ENCODE measurements around the gene BCAS3.
"Not testable (repeated sequence)": the region's sequence is repeated elsewhere in the genome, so short reads cannot be mapped to it uniquely, and the experiment has no call there.

The BCAS3 gene

DNA sequence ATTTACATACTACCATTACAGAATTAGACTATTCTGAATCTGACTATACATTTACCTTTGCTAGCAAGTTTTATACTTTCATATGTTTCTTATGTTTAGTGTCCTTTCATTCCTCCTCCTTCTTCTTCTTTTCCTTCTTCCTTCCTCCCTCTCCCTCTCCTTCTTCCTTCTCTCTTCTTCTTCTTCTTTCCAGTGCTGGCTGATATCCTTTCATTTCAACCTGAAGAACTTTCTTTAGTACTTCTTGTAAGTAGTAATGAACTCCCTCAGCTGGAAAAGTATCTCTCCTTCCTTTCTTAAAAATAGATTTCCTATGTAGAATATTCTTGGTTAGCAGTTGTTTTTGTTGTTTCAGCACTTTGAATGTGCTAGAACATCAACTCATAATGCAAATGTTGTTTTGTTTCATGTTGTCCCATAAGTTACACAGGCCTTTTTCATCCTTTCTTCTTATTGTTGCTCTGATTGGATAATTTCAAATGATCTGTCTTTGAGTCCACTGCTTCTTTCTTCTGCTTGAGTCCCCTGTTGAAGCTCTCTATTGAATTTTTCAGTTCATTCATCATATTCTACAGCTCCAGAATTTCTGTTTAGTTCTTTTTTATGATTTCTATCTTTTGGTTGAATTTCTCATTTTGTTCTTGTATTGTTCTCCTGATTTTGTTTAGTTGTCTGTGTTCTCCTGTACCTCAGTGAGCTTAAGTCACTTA, 759.5 kb downstream of the BCAS3 start:
- ATAC-seq: no peak
- TF ChIP-seq, protein P1, sequence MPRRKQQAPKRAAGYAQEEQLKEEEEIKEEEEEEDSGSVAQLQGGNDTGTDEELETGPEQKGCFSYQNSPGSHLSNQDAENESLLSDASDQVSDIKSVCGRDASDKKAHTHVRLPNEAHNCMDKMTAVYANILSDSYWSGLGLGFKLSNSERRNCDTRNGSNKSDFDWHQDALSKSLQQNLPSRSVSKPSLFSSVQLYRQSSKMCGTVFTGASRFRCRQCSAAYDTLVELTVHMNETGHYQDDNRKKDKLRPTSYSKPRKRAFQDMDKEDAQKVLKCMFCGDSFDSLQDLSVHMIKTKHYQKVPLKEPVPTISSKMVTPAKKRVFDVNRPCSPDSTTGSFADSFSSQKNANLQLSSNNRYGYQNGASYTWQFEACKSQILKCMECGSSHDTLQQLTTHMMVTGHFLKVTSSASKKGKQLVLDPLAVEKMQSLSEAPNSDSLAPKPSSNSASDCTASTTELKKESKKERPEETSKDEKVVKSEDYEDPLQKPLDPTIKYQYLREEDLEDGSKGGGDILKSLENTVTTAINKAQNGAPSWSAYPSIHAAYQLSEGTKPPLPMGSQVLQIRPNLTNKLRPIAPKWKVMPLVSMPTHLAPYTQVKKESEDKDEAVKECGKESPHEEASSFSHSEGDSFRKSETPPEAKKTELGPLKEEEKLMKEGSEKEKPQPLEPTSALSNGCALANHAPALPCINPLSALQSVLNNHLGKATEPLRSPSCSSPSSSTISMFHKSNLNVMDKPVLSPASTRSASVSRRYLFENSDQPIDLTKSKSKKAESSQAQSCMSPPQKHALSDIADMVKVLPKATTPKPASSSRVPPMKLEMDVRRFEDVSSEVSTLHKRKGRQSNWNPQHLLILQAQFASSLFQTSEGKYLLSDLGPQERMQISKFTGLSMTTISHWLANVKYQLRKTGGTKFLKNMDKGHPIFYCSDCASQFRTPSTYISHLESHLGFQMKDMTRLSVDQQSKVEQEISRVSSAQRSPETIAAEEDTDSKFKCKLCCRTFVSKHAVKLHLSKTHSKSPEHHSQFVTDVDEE (CRISPR knock-in tag; IDR thresholded peaks at IDR 0.05): no peak
- TF ChIP-seq RARB (CRISPR knock-in tag; IDR thresholded peaks at IDR 0.05) (no peak), ZNF8 (CRISPR knock-in tag; IDR thresholded peaks at IDR 0.05) (no peak), ZNF565 (CRISPR knock-in tag; conservative IDR thresholded peaks at IDR 0.05; ENCODE audit: low read depth) (no peak), GLIS3 (CRISPR knock-in tag; IDR thresholded peaks at IDR 0.05) (no peak), ESRRG (CRISPR knock-in tag; IDR thresholded peaks at IDR 0.05) (no peak), ISL1 (CRISPR knock-in tag; IDR thresholded peaks at IDR 0.05) (no peak), TOX (CRISPR knock-in tag; IDR thresholded peaks at IDR 0.05; ENCODE audit: borderline replicate concordance) (no peak), SNAI2 (CRISPR knock-in tag; IDR thresholded peaks at IDR 0.05) (no peak), ZNF70 (CRISPR knock-in tag; IDR thresholded peaks at IDR 0.05) (no peak), ZFP30 (CRISPR knock-in tag; IDR thresholded peaks at IDR 0.05) (no peak), OSR1 (CRISPR knock-in tag; IDR thresholded peaks at IDR 0.05) (no peak), PPARA (CRISPR knock-in tag; IDR thresholded peaks at IDR 0.05; ENCODE audit: borderline replicate concordance) (no peak), CSDC2 (CRISPR knock-in tag; IDR thresholded peaks at IDR 0.05) (no peak), ARNTL (CRISPR knock-in tag; IDR thresholded peaks at IDR 0.05; ENCODE audit: borderline replicate concordance, low read depth) (no peak)
- TF ChIP-seq, protein P2, sequence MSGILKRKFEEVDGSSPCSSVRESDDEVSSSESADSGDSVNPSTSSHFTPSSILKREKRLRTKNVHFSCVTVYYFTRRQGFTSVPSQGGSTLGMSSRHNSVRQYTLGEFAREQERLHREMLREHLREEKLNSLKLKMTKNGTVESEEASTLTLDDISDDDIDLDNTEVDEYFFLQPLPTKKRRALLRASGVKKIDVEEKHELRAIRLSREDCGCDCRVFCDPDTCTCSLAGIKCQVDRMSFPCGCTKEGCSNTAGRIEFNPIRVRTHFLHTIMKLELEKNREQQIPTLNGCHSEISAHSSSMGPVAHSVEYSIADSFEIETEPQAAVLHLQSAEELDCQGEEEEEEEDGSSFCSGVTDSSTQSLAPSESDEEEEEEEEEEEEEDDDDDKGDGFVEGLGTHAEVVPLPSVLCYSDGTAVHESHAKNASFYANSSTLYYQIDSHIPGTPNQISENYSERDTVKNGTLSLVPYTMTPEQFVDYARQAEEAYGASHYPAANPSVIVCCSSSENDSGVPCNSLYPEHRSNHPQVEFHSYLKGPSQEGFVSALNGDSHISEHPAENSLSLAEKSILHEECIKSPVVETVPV (CRISPR knock-in tag; IDR thresholded peaks at IDR 0.05): no peak
- TF ChIP-seq, protein P3, sequence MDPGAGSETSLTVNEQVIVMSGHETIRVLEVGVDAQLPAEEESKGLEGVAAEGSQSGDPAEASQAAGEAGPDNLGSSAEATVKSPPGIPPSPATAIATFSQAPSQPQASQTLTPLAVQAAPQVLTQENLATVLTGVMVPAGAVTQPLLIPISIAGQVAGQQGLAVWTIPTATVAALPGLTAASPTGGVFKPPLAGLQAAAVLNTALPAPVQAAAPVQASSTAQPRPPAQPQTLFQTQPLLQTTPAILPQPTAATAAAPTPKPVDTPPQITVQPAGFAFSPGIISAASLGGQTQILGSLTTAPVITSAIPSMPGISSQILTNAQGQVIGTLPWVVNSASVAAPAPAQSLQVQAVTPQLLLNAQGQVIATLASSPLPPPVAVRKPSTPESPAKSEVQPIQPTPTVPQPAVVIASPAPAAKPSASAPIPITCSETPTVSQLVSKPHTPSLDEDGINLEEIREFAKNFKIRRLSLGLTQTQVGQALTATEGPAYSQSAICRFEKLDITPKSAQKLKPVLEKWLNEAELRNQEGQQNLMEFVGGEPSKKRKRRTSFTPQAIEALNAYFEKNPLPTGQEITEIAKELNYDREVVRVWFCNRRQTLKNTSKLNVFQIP (CRISPR knock-in tag; IDR thresholded peaks at IDR 0.05; ENCODE audit: borderline replicate concordance, low read depth): no peak
- TF ChIP-seq, protein P4, sequence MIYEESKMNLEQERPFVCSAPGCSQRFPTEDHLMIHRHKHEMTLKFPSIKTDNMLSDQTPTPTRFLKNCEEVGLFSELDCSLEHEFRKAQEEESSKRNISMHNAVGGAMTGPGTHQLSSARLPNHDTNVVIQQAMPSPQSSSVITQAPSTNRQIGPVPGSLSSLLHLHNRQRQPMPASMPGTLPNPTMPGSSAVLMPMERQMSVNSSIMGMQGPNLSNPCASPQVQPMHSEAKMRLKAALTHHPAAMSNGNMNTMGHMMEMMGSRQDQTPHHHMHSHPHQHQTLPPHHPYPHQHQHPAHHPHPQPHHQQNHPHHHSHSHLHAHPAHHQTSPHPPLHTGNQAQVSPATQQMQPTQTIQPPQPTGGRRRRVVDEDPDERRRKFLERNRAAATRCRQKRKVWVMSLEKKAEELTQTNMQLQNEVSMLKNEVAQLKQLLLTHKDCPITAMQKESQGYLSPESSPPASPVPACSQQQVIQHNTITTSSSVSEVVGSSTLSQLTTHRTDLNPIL (CRISPR knock-in tag; IDR thresholded peaks at IDR 0.05; ENCODE audit: low read depth): no peak

DNA sequence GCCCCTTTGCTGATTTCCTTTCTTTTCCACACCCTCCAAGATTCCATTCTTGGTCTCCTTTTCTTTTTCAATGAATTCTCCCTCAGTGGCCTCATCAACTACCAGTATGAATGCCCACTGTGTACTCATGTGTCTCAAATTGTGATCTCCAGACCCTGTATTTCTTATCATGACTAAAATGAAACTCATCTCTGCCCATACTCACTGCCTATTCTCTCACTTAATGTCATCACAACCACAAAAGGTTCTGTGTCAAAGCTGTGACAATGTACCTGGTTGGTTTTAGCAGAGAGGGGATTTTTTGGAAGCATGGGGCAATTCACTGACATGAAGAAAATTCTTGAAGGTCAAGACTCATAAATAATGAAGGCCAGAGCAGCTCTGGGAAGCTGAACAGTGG, 763.0 kb downstream of the BCAS3 start:
- TF ChIP-seq ZC3H10 (CRISPR knock-in tag; IDR thresholded peaks at IDR 0.05) (no peak), ISL1 (CRISPR knock-in tag; IDR thresholded peaks at IDR 0.05) (no peak)
- no peak for ATAC-seq

DNA sequence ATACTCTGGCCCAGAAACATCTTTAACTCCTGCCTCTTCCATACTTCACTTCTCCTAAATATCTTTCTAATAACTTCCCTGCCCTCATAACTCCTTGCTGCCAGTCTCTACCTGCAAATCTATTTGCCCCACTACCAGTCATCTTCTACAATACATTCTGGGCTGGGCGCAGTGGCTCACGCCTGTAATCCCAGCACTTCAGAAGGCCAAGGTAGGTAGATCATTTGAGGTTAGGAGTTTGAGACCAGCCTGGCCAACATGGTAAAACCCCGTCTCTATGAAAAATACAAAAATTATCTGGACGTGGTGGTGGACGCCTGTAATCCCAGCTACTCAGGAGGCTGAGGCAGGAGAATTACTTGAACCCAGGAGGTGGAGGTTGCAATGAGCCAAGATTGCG, 763.9 kb downstream of the BCAS3 start:
- ATAC-seq: not testable (repeated sequence)

DNA sequence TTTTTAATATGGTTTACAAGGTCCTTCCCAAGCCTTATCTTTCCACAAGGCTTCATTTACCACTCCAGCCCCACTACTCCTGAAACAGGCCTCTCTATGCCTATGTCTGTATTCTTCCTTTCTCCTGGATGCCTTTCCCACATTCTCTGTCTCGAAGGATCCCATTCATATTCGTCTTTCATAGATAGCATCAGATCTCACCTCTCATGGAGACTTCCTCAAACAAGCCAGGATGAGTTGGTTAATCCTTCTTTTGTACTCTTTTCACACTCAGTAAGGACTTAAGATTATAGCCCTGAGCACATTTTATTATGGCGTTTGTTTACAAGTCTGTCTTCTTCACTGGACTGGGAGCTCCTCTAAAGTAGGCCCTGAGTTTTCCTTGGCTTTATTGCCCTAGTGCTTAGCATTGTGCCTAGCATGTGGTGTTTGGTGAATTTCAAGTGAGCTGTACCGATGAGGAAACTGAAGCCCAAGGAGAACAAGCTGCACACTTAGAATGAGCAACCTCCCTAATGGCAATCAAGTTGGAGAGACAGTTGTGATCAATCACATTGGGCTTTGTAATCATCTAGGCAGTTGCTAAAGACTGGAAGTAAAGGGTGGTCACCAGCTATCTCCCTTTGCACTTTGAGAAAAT, 764.6 kb downstream of the BCAS3 start:
- ATAC-seq: no peak
- TF ChIP-seq TCF4 (CRISPR knock-in tag; IDR thresholded peaks at IDR 0.05; ENCODE audit: borderline replicate concordance) (no peak), PPARA (CRISPR knock-in tag; IDR thresholded peaks at IDR 0.05; ENCODE audit: borderline replicate concordance) (no peak), ZNF8 (CRISPR knock-in tag; IDR thresholded peaks at IDR 0.05) (no peak), ARNTL (CRISPR knock-in tag; IDR thresholded peaks at IDR 0.05; ENCODE audit: borderline replicate concordance, low read depth) (no peak), ZFP30 (CRISPR knock-in tag; IDR thresholded peaks at IDR 0.05) (no peak), ZC3H10 (CRISPR knock-in tag; IDR thresholded peaks at IDR 0.05) (no peak), GLIS3 (CRISPR knock-in tag; IDR thresholded peaks at IDR 0.05) (no peak), OSR1 (CRISPR knock-in tag; IDR thresholded peaks at IDR 0.05) (no peak), RARB (CRISPR knock-in tag; IDR thresholded peaks at IDR 0.05) (no peak)
- TF ChIP-seq, protein P4 (CRISPR knock-in tag; IDR thresholded peaks at IDR 0.05; ENCODE audit: low read depth): no peak
- TF ChIP-seq, protein P5, sequence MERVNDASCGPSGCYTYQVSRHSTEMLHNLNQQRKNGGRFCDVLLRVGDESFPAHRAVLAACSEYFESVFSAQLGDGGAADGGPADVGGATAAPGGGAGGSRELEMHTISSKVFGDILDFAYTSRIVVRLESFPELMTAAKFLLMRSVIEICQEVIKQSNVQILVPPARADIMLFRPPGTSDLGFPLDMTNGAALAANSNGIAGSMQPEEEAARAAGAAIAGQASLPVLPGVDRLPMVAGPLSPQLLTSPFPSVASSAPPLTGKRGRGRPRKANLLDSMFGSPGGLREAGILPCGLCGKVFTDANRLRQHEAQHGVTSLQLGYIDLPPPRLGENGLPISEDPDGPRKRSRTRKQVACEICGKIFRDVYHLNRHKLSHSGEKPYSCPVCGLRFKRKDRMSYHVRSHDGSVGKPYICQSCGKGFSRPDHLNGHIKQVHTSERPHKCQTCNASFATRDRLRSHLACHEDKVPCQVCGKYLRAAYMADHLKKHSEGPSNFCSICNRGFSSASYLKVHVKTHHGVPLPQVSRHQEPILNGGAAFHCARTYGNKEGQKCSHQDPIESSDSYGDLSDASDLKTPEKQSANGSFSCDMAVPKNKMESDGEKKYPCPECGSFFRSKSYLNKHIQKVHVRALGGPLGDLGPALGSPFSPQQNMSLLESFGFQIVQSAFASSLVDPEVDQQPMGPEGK (CRISPR knock-in tag; IDR thresholded peaks at IDR 0.05; ENCODE audit: borderline replicate concordance): no peak
- TF ChIP-seq, protein P1 (CRISPR knock-in tag; IDR thresholded peaks at IDR 0.05): no peak
